A673 (cell line): ENCODE results near the gene SLMAP. TPM values are rescaled to one million over a fixed set of nuclear protein-coding genes. Genes with fewer than 3 reads are reported as not detected.

Source experiments
- BruUV-seq: library from RNA; stranded (reverse); fragments of 400-500 nt; replicated peaks from 2 replicates; lab custom pipeline; 2021; lab: Mats Ljungman, UMichigan
- CTCF ChIA-PET: fragments of 300-600 bp; sonication (Branson Sonifier 250); formaldehyde crosslinking; loops from one replicate; lab custom pipeline; 2022; ENCODE audit warnings: antibody characterized with exemption; lab: Charles Lee
- POLR2A ChIA-PET: fragments of 300-600 bp; sonication (Branson Sonifier 250); formaldehyde crosslinking; loops from one replicate; lab custom pipeline; 2022; ENCODE audit warnings: antibody characterized with exemption; ENCODE audit not compliant: low non-redundant PET; lab: Charles Lee
- DNase-seq: peaks from one replicate; pipeline ENCODE4 v3.0.0-alpha.2; 2015; ENCODE audit warnings: low spot score
- H3K27ac ChIP-seq: fragments of 200-600 bp; sonication (generic); 2 replicates; pipeline ENCODE4 v1.5.1; 2016; ENCODE audit warnings: mixed run types, low read depth, mild to moderate bottlenecking, mixed read lengths, antibody characterized with exemption, low read length; ENCODE audit not compliant: poor library complexity, severe bottlenecking
- H3K27me3 ChIP-seq: fragments of 200-600 bp; sonication (generic); replicated peaks from 2 replicates; pipeline ENCODE4 v1.6.1; 2017; ENCODE audit warnings: mixed run types, low read depth, mild to moderate bottlenecking, mixed read lengths, antibody characterized with exemption, low read length; ENCODE audit not compliant: insufficient read depth, poor library complexity
- H3K36me3 ChIP-seq: fragments of 200-600 bp; sonication (generic); 2 replicates; pipeline ENCODE4 v1.6.1; 2016; ENCODE audit warnings: mixed run types, mild to moderate bottlenecking, mixed read lengths, antibody characterized with exemption, low read length; ENCODE audit not compliant: insufficient read depth, poor library complexity, severe bottlenecking
- H3K4me1 ChIP-seq: fragments of 200-600 bp; sonication (generic); 2 replicates; pipeline ENCODE4 v1.6.1; 2017; ENCODE audit warnings: mixed run types, mild to moderate bottlenecking, mixed read lengths, antibody characterized with exemption, low read length; ENCODE audit not compliant: insufficient read depth, poor library complexity, severe bottlenecking
- H3K4me3 ChIP-seq: fragments of 200-600 bp; sonication (generic); 2 replicates; pipeline ENCODE4 v1.5.1; 2016; ENCODE audit warnings: low read depth, mixed run types, mild to moderate bottlenecking, mixed read lengths, low read length; ENCODE audit not compliant: poor library complexity, severe bottlenecking
- H3K9me3 ChIP-seq: fragments of 200-600 bp; sonication (generic); 2 replicates; pipeline ENCODE4 v1.6.1; 2016; ENCODE audit warnings: mixed run types, low read depth, mild to moderate bottlenecking, mixed read lengths, antibody characterized with exemption, low read length; ENCODE audit not compliant: poor library complexity, severe bottlenecking
- EZH2 ChIP-seq: fragments of 200-600 bp; sonication (generic); IDR thresholded peaks from 2 replicates; pipeline ENCODE4 v1.6.1; 2017; ENCODE audit warnings: borderline replicate concordance, low read depth, mild to moderate bottlenecking, mixed read lengths, antibody characterized with exemption, low read length; ENCODE audit not compliant: poor library complexity, severe bottlenecking
- intact Hi-C: fragments of 100-400 bp; cut with micrococcal nuclease; formaldehyde crosslinking; loops from one replicate; pipeline ENCODE4 v1.10.0; 2022; ENCODE audit not compliant: unreplicated experiment
- total RNA-seq: library from RNA; stranded (reverse); gene quantifications from 2 replicates; pipeline ENCODE4 v1.2.3, GENCODE V29; 2021
- TF ChIP-seq, protein P1 (sequence below): fragments of 300-800, 200-600 bp; sonication (generic); conservative IDR thresholded peaks from 2 replicates; pipeline ENCODE4 v1.5.1; 2017; ENCODE audit warnings: low read depth, mild to moderate bottlenecking, antibody characterized with exemption, low read length, moderate library complexity, mixed read lengths

Gene SLMAP
- total RNA-seq, 1 experiment from 2014 or later: 32.4 TPM

DNA sequence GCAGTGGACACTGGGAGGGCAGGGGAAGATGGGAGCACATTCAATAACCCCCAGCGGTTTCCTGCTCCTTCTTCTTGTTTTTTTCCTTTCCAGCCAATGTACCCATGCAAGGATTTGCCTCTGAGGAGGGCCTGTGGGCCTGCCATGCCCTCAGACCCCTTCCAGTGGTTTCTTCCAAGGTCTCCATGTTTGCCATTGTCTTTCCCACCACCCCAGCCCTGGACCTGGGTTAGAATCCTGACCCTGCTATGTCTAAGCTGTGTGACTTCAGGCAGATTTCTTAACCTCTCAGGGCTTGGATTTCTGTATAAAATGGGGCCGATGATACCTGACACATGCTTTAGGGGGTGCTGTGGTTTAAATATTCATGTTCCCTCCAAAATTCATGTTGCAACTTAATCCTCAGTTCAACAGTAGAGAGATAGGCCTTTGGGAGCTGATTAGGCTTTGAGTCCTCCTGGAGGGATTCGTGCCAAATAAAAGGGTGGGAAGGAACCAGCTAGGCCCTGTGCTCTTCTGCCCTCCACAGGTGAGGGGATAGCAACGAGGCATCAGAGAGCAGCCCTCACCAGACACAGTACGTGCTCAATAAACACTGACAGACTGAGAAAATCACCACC lies 205.8 kb downstream of the SLMAP start:
- Histone ChIP-seq H3K4me1 (no peaks in the 10 kb centered on the region), H3K4me3 (no peak overlapping the region), H3K27me3 (no peaks in the 10 kb centered on the region), H3K36me3 (no peaks in the 10 kb centered on the region), H3K9me3 (no peaks in the 10 kb centered on the region), H3K27ac (no peak overlapping the region)
- BruUV-seq: no TSS peak
- POLR2A ChIA-PET: interaction anchor here (0.6 kb wide), 1 partner anchor 390 kb away, joined by 4 read pairs; no protein-coding TSS in a partner anchor
- intact Hi-C loops: no loop called here
- TF ChIP-seq EZH2: no peak
- TF ChIP-seq, protein P1, sequence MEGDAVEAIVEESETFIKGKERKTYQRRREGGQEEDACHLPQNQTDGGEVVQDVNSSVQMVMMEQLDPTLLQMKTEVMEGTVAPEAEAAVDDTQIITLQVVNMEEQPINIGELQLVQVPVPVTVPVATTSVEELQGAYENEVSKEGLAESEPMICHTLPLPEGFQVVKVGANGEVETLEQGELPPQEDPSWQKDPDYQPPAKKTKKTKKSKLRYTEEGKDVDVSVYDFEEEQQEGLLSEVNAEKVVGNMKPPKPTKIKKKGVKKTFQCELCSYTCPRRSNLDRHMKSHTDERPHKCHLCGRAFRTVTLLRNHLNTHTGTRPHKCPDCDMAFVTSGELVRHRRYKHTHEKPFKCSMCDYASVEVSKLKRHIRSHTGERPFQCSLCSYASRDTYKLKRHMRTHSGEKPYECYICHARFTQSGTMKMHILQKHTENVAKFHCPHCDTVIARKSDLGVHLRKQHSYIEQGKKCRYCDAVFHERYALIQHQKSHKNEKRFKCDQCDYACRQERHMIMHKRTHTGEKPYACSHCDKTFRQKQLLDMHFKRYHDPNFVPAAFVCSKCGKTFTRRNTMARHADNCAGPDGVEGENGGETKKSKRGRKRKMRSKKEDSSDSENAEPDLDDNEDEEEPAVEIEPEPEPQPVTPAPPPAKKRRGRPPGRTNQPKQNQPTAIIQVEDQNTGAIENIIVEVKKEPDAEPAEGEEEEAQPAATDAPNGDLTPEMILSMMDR: peak; percentile 31; the same call in 1 of the 2 replicates
- CTCF ChIA-PET: no interaction called here
- peak; percentile 37 for DNase-seq

- TF ChIP-seq EZH2: no peak
- TF ChIP-seq, protein P1: no peak
- Histone ChIP-seq H3K36me3 (no peaks in the 10 kb centered on the region), H3K4me1 (no peaks in the 10 kb centered on the region), H3K9me3 (no peaks in the 10 kb centered on the region), H3K4me3 (no peak overlapping the region), H3K27ac (no peak overlapping the region), H3K27me3 (no peaks in the 10 kb centered on the region)
- no TSS peak for BruUV-seq
- POLR2A ChIA-PET: interaction anchor here (0.6 kb wide), 1 partner anchor 390 kb away, joined by 4 read pairs; no protein-coding TSS in a partner anchor
- DNase-seq: no peak
- intact Hi-C loops: no loop called here
- CTCF ChIA-PET: no interaction called here
These were observed 206.3 kb downstream of the SLMAP start for GRCh38 chr3:57962448-57962834.

GRCh38 chr3:57963811-57964346 lies 207.8 kb downstream of the SLMAP start:
- DNase-seq: no peak
- TF ChIP-seq EZH2: no peak
- TF ChIP-seq, protein P1: no peak
- POLR2A ChIA-PET: no interaction called here

More at GRCh38 chr3:57963811-57964346, 207.8 kb downstream of the SLMAP start:
- Histone ChIP-seq H3K36me3 (no peaks in the 10 kb centered on the region), H3K4me3 (no peak overlapping the region), H3K4me1 (no peaks in the 10 kb centered on the region), H3K9me3 (no peaks in the 10 kb centered on the region), H3K27ac (no peak overlapping the region), H3K27me3 (no peaks in the 10 kb centered on the region)
- CTCF ChIA-PET: no interaction called here
- intact Hi-C loops: no loop called here
- no TSS peak for BruUV-seq
